Ascending aorta (tissue), 2 donors: ENCODE data around the gene TSSK2. TPM values are rescaled to one million over a fixed set of nuclear protein-coding genes. Genes with fewer than 3 reads are reported as not detected.

Experiments used
- DNase-seq, 2 donors: peaks; one replicate each; pipeline ENCODE4 v3.0.0-alpha.2; 2019; ENCODE audit warnings: low spot score in 2 of 2
- H3K27ac ChIP-seq, 2 donors: fragments of 200-600 bp; sonication (generic); one replicate each; pipeline ENCODE4 v1.5.1; 2016 to 2017; ENCODE audit warnings: mild to moderate bottlenecking in 1 of 2
- H3K27me3 ChIP-seq: fragments of 200-600 bp; sonication (generic); one replicate; pipeline ENCODE4 v1.5.1; 2017
- H3K36me3 ChIP-seq, 2 donors: fragments of 200-600 bp; sonication (generic); one replicate each; pipeline ENCODE4 v1.5.1; 2016
- H3K4me1 ChIP-seq, 2 donors: fragments of 200-600 bp; sonication (generic); one replicate each; pipeline ENCODE4 v1.5.1; 2016 to 2017; ENCODE audit warnings: mild to moderate bottlenecking in 1 of 2
- H3K4me3 ChIP-seq, 2 donors: fragments of 200-600 bp; sonication (generic); one replicate each; pipeline ENCODE4 v1.5.1; 2016 to 2017; ENCODE audit warnings: mild to moderate bottlenecking in 1 of 2
- H3K9me3 ChIP-seq, 2 donors: fragments of 200-600 bp; sonication (generic); one replicate each; pipeline ENCODE4 v1.5.1; 2016
- CTCF ChIP-seq, 3 experiments: fragments of 200-600 bp in 2 of 3; fragments of 450-650 bp in 1 of 3; sonication (generic) in 2 of 3; IDR thresholded peaks; one replicate each; pipeline ENCODE4 v1.5.1; 2016 to 2019; ENCODE audit warnings: antibody characterized with exemption in 3 of 3, mild to moderate bottlenecking in 1 of 3, moderate library complexity in 1 of 3
- intact Hi-C: fragments of 100-400 bp; cut with DNase I; formaldehyde crosslinking; loops from one replicate; pipeline ENCODE4 v1.15.1; 2023
- total RNA-seq: library from RNA; depleted of rRNA; stranded (reverse); fragments of >200 nt; gene quantifications from one replicate; pipeline ENCODE4 v1.1.0, GENCODE V29; 2016

Gene TSSK2
- total RNA-seq, 1 donor from 2014 or later = not detected

GRCh38 chr22:19111140-19111539 lies 20.0 kb upstream of the TSSK2 start:
- TF ChIP-seq CTCF (IDR thresholded peaks at IDR 0.05) = no peak
- Histone ChIP-seq H3K4me3 (no peak overlapping the region), H3K9me3 (no peaks in the 10 kb centered on the region), H3K36me3 (no peaks in the 10 kb centered on the region), H3K27ac (no peak overlapping the region), H3K27me3 (no peaks in the 10 kb centered on the region), H3K4me1 (peaks cover 5 to 26% of the 10 kb centered on the region in 2 donors)
- no peak for DNase-seq
- intact Hi-C loops = no loop called here

GRCh38 chr22:19111584-19111983 lies 19.5 kb upstream of the TSSK2 start:
- TF ChIP-seq CTCF (IDR thresholded peaks at IDR 0.05) = no peak
- no peak for DNase-seq
- Histone ChIP-seq H3K27ac (no peak overlapping the region), H3K9me3 (no peaks in the 10 kb centered on the region), H3K36me3 (no peaks in the 10 kb centered on the region), H3K4me1 (peaks cover 6 to 22% of the 10 kb centered on the region in 2 donors), H3K4me3 (no peak overlapping the region), H3K27me3 (no peaks in the 10 kb centered on the region)
- intact Hi-C loops = no loop called here

GRCh38 chr22:19113429-19113828 lies 17.7 kb upstream of the TSSK2 start:
- DNase-seq = no peak
- peaks cover 6 to 23% of the 10 kb centered on the region in 2 donors for H3K4me1 ChIP-seq
- intact Hi-C loops = no loop called here
- H3K36me3 ChIP-seq = peaks cover 0 to 4% of the 10 kb centered on the region in 2 donors
- no peaks in the 10 kb centered on the region for H3K27me3 ChIP-seq
- no peak for TF ChIP-seq CTCF (IDR thresholded peaks at IDR 0.05)
- H3K9me3 ChIP-seq = no peaks in the 10 kb centered on the region
- H3K27ac ChIP-seq = no peak overlapping the region
- H3K4me3 ChIP-seq = no peak overlapping the region

GRCh38 chr22:19114984-19115552 lies 16.0 kb upstream of the TSSK2 start:
- Histone ChIP-seq H3K27me3 (no peaks in the 10 kb centered on the region), H3K4me1 (peaks cover 14 to 23% of the 10 kb centered on the region in 2 donors), H3K4me3 (no peak overlapping the region), H3K27ac (no peak overlapping the region), H3K36me3 (peaks cover 0 to 4% of the 10 kb centered on the region in 2 donors), H3K9me3 (no peaks in the 10 kb centered on the region)
- TF ChIP-seq CTCF (IDR thresholded peaks at IDR 0.05) = no peak
- intact Hi-C loops = no loop called here
- DNase-seq = no peak

- H3K4me1 ChIP-seq = peaks cover 19 to 23% of the 10 kb centered on the region in 2 donors
- H3K27ac ChIP-seq = no peak overlapping the region
- H3K9me3 ChIP-seq = no peaks in the 10 kb centered on the region
- no peaks in the 10 kb centered on the region for H3K27me3 ChIP-seq
- DNase-seq = no peak
- H3K4me3 ChIP-seq = no peak overlapping the region
- intact Hi-C loops = no loop called here
- no peak for TF ChIP-seq CTCF (IDR thresholded peaks at IDR 0.05)
- peaks cover 0 to 4% of the 10 kb centered on the region in 2 donors for H3K36me3 ChIP-seq
Measured at GRCh38 chr22:19115628-19116027, 15.5 kb upstream of the TSSK2 start.

- Histone ChIP-seq H3K4me1 (peaks cover 22 to 27% of the 10 kb centered on the region in 2 donors), H3K36me3 (peaks cover 0 to 4% of the 10 kb centered on the region in 2 donors), H3K27ac (no peak overlapping the region), H3K4me3 (no peak overlapping the region), H3K27me3 (no peaks in the 10 kb centered on the region), H3K9me3 (no peaks in the 10 kb centered on the region)
- intact Hi-C loops = no loop called here
- TF ChIP-seq CTCF (IDR thresholded peaks at IDR 0.05) = no peak
- no peak for DNase-seq
Measured at GRCh38 chr22:19117111-19117512, 14.0 kb upstream of the TSSK2 start.
